Upper lobe of right lung (tissue), 1 donor: Measurements from ENCODE around the gene MOV10. TPM values are rescaled to one million over a fixed set of nuclear protein-coding genes. Genes with fewer than 3 reads are reported as not detected.

Experiments used
- ATAC-seq: fragments of 200-7000 bp; cut with Tn5 transposase; one replicate; pipeline ENCODE4 v1.9.1; 2020; ENCODE audit warnings: mild to moderate bottlenecking, moderate library complexity
- DNase-seq: peaks from one replicate; pipeline ENCODE4 v3.0.0-alpha.2; 2020
- H3K27ac ChIP-seq: fragments of 200-600 bp; one replicate; pipeline ENCODE4 v1.8.0; 2022
- H3K27me3 ChIP-seq: fragments of 200-600 bp; one replicate; pipeline ENCODE4 v1.8.0; 2022; ENCODE audit warnings: mild to moderate bottlenecking
- H3K36me3 ChIP-seq: fragments of 200-600 bp; one replicate; pipeline ENCODE4 v1.8.0; 2022
- H3K4me1 ChIP-seq: fragments of 200-600 bp; one replicate; pipeline ENCODE4 v1.8.0; 2022
- H3K4me3 ChIP-seq: fragments of 200-600 bp; one replicate; pipeline ENCODE4 v1.8.0; 2022; ENCODE audit warnings: mild to moderate bottlenecking
- H3K9me3 ChIP-seq: fragments of 200-600 bp; one replicate; pipeline ENCODE4 v1.8.0; 2022
- intact Hi-C: fragments of 100-400 bp; cut with DNase I; formaldehyde crosslinking; loops from one replicate; pipeline ENCODE4 v1.11.0; 2022
- total RNA-seq: library from RNA; stranded (reverse); fragmentation: NEBNext Ultra II Directional; extraction: Animal tissue kit (Norgen Biotek cat#: 25700); gene quantifications from one replicate; pipeline ENCODE4 v1.2.1, GENCODE V29; 2021
- TF ChIP-seq, protein P1 (sequence below): fragments of 200-600 bp; IDR thresholded peaks from one replicate; pipeline ENCODE4 v1.8.0; 2022; ENCODE audit warnings: antibody characterized with exemption
- donor health status: DM: no; HTN: yes; CAD: no; lungs with severe emphysema.

The MOV10 gene
- total RNA-seq, 1 donor from 2014 or later = 62.8 TPM

DNA sequence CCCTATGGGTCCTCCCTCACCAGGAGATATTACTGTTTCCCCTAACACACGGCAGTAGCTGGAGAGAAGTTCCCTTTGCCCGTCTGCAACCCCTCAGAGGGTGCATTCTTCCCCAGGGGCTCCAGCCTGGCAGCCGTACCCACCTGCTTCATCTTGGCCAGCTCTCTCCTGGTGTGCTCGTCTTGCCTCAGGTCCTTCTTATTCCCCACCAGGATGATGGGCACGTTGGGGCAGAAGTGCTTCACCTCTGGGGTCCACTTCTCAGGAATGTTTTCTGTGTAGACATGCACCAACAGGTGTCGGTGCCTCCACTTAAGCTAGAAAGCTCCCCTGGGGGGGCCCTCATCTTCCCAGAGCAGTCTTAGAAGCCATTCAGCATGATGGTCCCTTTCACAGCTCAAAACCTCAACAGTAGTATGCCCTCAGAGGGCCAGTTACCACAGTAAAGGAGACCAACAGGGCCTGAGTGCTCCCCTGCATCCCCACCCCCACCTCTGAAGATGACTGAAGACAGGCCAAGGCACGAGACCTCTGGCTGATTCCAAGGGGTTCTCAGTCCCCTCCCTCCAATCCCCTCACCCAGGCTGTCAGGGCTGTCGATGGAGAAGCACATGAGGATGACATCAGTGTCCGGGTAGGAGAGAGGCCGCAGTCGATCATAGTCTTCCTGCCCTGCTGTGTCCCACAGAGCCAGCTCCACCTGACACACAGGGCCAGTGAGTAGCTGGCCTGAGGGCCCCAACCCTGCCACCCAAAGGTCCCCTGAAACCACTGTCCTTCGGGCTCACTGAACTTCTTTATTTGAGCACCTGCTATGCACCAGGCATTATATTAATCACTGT is 28.2 kb downstream of the MOV10 start:
- peaks cover 34% of the 10 kb centered on the region for H3K36me3 ChIP-seq
- TF ChIP-seq, protein P1, sequence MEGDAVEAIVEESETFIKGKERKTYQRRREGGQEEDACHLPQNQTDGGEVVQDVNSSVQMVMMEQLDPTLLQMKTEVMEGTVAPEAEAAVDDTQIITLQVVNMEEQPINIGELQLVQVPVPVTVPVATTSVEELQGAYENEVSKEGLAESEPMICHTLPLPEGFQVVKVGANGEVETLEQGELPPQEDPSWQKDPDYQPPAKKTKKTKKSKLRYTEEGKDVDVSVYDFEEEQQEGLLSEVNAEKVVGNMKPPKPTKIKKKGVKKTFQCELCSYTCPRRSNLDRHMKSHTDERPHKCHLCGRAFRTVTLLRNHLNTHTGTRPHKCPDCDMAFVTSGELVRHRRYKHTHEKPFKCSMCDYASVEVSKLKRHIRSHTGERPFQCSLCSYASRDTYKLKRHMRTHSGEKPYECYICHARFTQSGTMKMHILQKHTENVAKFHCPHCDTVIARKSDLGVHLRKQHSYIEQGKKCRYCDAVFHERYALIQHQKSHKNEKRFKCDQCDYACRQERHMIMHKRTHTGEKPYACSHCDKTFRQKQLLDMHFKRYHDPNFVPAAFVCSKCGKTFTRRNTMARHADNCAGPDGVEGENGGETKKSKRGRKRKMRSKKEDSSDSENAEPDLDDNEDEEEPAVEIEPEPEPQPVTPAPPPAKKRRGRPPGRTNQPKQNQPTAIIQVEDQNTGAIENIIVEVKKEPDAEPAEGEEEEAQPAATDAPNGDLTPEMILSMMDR = no peak
- no peak overlapping the region for H3K4me3 ChIP-seq
- H3K27me3 ChIP-seq = no peaks in the 10 kb centered on the region
- H3K4me1 ChIP-seq = peaks cover 79% of the 10 kb centered on the region
- no peaks in the 10 kb centered on the region for H3K9me3 ChIP-seq
- DNase-seq (peak; percentile 36), ATAC-seq (no peak)
- intact Hi-C loops = loop anchor here (10.0 kb wide), 1 partner anchor 78 kb away; no protein-coding TSS in a partner anchor
- H3K27ac ChIP-seq = peak overlapping the region; percentile 76

DNA sequence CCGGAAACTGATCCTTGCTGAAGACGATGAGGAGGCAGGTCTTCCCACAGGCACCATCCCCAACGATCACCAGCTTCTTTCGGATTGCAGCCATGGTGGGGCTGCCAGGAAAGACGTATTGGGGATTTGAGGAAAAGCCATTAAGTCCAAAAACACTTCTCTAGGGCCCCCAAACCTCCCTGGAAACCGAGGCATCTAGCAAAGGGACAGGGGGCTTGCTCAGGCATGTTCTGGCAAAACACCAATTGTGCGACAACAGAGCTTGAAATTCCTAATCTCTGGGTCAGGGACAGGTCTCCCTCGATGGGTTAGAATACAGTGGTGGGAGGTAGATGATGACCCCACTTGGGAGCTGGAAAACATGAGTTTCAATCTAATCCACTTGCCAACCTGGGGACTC is 29.2 kb downstream of the MOV10 start:
- H3K27me3 ChIP-seq = no peaks in the 10 kb centered on the region
- peak overlapping the region; percentile 75 for H3K27ac ChIP-seq
- no peaks in the 10 kb centered on the region for H3K9me3 ChIP-seq
- intact Hi-C loops = loop anchor here (10.0 kb wide), 1 partner anchor 79 kb away; no protein-coding TSS in a partner anchor
- ATAC-seq = no peak
- DNase-seq = no peak
- TF ChIP-seq, protein P1 = no peak
- no peak overlapping the region for H3K4me3 ChIP-seq
- peaks cover 76% of the 10 kb centered on the region for H3K4me1 ChIP-seq
- peaks cover 24% of the 10 kb centered on the region for H3K36me3 ChIP-seq

DNA sequence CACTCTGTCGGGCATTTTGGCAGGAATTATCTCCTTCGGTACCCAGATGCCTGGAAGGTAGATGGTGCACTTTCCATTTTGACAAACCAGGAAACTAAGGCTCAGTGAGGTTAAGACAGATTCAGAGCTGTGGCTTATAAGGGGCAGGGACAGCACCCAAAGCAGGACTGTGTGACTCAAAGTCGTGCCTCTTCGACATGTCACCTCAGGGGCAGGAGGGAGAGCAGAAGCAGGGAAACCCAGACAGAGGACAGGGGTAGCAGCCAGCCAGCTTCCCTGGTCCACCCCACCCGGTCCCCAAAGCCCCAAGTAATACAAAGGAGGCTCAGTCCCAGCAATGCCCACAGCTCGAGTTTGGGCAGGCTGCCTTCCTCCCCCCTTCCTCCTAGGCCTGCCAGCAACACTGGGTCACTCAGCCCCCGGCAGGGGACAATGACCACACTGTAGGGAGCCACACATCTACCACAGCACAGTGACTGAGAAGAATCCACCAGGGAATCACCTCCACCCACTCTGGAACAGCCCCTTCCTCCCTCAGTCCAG is 30.0 kb downstream of the MOV10 start:
- DNase-seq = no peak
- Histone ChIP-seq H3K27ac (peak overlapping the region; percentile 75), H3K36me3 (peaks cover 22% of the 10 kb centered on the region), H3K27me3 (no peaks in the 10 kb centered on the region), H3K4me1 (peaks cover 69% of the 10 kb centered on the region), H3K9me3 (no peaks in the 10 kb centered on the region), H3K4me3 (peak overlapping the region; percentile 97)
- intact Hi-C loops = loop anchor here (10.0 kb wide), 1 partner anchor 80 kb away; no protein-coding TSS in a partner anchor
- ATAC-seq = no peak
- TF ChIP-seq, protein P1 = no peak

DNA sequence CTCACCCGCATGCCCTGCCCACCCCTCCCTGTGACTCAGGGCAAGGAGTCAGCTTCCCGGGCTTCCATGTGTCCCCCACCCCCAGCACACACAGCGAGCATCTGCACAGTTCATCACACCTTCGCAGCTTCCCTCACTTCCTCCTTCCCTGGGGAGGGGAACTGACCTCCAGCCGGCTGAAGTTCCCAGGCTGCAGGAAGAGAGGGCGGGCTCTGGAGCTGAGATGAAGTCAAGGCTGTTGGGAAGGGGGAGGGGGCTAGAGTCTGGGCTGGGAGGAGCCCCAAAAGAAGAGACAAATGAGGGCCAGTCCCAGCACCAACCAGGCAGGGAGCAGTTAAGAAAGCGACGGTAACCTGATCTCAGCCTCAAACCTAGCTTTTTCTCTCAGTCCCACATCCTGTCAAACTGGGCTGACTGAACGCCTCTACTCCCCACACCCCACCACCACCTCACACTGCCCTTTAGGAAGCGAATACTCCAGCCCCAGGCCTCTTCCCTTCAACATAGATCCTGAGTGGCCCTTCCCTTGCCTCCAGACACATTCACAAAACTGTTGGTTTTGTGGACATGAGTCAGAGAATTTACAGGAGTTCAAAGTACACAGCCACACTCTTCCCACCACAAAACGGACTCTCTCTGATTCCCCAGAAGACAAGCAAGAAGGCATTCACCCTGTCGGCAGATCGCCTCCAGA is 30.6 kb downstream of the MOV10 start:
- Histone ChIP-seq H3K36me3 (peaks cover 19% of the 10 kb centered on the region), H3K27me3 (no peaks in the 10 kb centered on the region), H3K27ac (peak overlapping the region; percentile 75), H3K9me3 (no peaks in the 10 kb centered on the region), H3K4me1 (peaks cover 62% of the 10 kb centered on the region), H3K4me3 (peak overlapping the region; percentile 97)
- DNase-seq (peak; percentile 86), ATAC-seq (peak; percentile 68)
- TF ChIP-seq, protein P1 = no peak
- intact Hi-C loops = loop anchor here (10.0 kb wide), 1 partner anchor 80 kb away; no protein-coding TSS in a partner anchor

DNA sequence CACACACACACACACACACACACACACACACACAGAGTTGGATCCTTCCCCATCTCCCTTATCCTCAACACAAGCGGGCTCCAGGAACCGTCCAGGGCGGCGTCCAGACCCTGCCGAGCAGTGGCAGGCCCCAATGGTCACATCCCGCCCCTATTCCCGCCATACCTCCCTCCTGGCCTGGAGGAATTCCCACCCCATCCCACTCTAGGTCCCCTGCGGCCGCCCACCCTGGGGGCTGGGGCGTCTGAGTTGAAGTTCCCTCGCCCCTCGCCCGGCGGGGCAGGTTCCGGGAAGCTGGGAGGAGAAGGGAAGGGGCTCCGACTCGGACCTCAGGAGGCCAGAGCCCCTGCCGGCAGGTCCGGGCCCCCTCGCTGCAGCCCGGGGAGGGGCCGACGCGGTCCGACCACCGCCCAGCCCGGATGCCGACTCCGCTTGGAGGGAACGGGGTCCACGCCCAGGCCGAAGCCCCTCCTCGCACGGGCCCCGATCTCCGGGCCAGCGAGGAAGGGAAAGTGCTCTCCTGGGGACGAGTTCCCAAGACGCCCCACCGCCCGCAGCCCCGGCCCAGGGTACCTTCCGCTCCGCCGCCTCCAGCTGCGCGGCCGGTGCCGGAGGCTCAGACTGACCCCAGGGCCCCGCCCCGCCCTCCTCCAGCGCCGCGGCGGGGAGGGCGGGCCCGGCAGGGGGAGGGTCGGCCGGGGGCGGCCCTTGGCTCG is 32.2 kb downstream of the MOV10 start, which contains the start of gene RHOC:
Gene RHOC, minus strand, starts transcription at position 623 of the 716 bp plus-strand sequence. CDS start 3,328 bp downstream, outside the sequence.
- ATAC-seq (peak; percentile 87), DNase-seq (peak; percentile 88)
- intact Hi-C loops = loop anchor here (10.0 kb wide), 1 partner anchor 82 kb away; no protein-coding TSS in a partner anchor
- H3K36me3 ChIP-seq = peaks cover 19% of the 10 kb centered on the region
- no peaks in the 10 kb centered on the region for H3K27me3 ChIP-seq
- peak within 1 kb of the TSS; percentile 97 for H3K4me3 ChIP-seq
- H3K4me1 ChIP-seq = peaks cover 47% of the 10 kb centered on the region
- H3K9me3 ChIP-seq = no peaks in the 10 kb centered on the region
- TF ChIP-seq, protein P1 = no peak
- H3K27ac ChIP-seq = peak within 1 kb of the TSS; percentile 92
